HG03457 (cell line): ENCODE data around the gene GABPB1.

Source experiments
- ATAC-seq: cut with Tn5 transposase; IDR thresholded peaks from one replicate; pipeline ENCODE4 v1.9.1; 2021; ENCODE audit warnings: moderate number of reproducible peaks; ENCODE audit not compliant: unreplicated experiment

Gene GABPB1

GRCh38 chr15:50280271-50280670 lies 74.7 kb downstream of the GABPB1 start:
- no peak for ATAC-seq

GRCh38 chr15:50278496-50278895 lies 76.5 kb downstream of the GABPB1 start:
- ATAC-seq = no peak

- no peak for ATAC-seq
These were observed 77.6 kb downstream of the GABPB1 start for GRCh38 chr15:50277370-50277769.

- ATAC-seq = no peak
These were observed 79.1 kb downstream of the GABPB1 start for GRCh38 chr15:50275908-50276307.

GRCh38 chr15:50275091-50275490 lies 79.9 kb downstream of the GABPB1 start:
- ATAC-seq = no peak

- ATAC-seq = no peak
These were observed 87.4 kb downstream of the GABPB1 start for GRCh38 chr15:50267577-50267976.

GRCh38 chr15:50265620-50266019 lies 89.4 kb downstream of the GABPB1 start, which contains the start of gene HDC:
HDC (minus strand) TSS chr15:50265726; CDS start chr15:50265623, 103 bp downstream.
- ATAC-seq = no peak

GRCh38 chr15:50262533-50262932 lies 92.5 kb downstream of the GABPB1 start:
- ATAC-seq = no peak

GRCh38 chr15:50261981-50262380 lies 93.0 kb downstream of the GABPB1 start:
- no peak for ATAC-seq

GRCh38 chr15:50260969-50261496 lies 94.0 kb downstream of the GABPB1 start:
- peak; percentile 50 for ATAC-seq

GRCh38 chr15:50259276-50259675 lies 95.7 kb downstream of the GABPB1 start:
- ATAC-seq = no peak

GRCh38 chr15:50257924-50258323 lies 97.1 kb downstream of the GABPB1 start:
- no peak for ATAC-seq

- no peak for ATAC-seq
These were observed 97.7 kb downstream of the GABPB1 start for GRCh38 chr15:50257332-50257731.

GRCh38 chr15:50256188-50257041 lies 98.6 kb downstream of the GABPB1 start:
- ATAC-seq = no peak

- no peak for ATAC-seq
These were observed 102.4 kb downstream of the GABPB1 start for GRCh38 chr15:50252556-50252955.

GRCh38 chr15:50251638-50252182 lies 103.3 kb downstream of the GABPB1 start:
- ATAC-seq = no peak

GRCh38 chr15:50250760-50251394 lies 104.1 kb downstream of the GABPB1 start:
- ATAC-seq = no peak

GRCh38 chr15:50249704-50250103 lies 105.3 kb downstream of the GABPB1 start:
- no peak for ATAC-seq

GRCh38 chr15:50248994-50249582 lies 105.9 kb downstream of the GABPB1 start:
- ATAC-seq = no peak

- ATAC-seq = peak; percentile 96
These were observed 107.0 kb downstream of the GABPB1 start for GRCh38 chr15:50247819-50248655.
